BE2C (cell line): Measurements from ENCODE around the gene VPREB3.
A peak's percentile ranks its signal among the peaks of the same experiment; 100 is the strongest.

Experiments
- DNase-seq: peaks from one replicate; pipeline ENCODE4 v3.0.0-alpha.2; 2020
- H3K27me3 ChIP-seq: fragments of 250-450 bp; sonication (Bioruptor Pico); 2 replicates; pipeline ENCODE4 v1.5.1; 2020; ENCODE audit warnings: mild to moderate bottlenecking
- H3K36me3 ChIP-seq: fragments of 250-450 bp; sonication (Bioruptor Pico); 2 replicates; pipeline ENCODE4 v1.5.1; 2020; ENCODE audit warnings: mild to moderate bottlenecking
- H3K4me1 ChIP-seq: fragments of 250-450 bp; sonication (Bioruptor Pico); 2 replicates; pipeline ENCODE4 v1.5.1; 2020
- H3K4me3 ChIP-seq: 2 replicates; pipeline ENCODE4 v1.5.1; 2011; ENCODE audit warnings: low read depth, low read length
- H3K9me3 ChIP-seq: fragments of 250-450 bp; sonication (Bioruptor Pico); 2 replicates; pipeline ENCODE4 v1.5.1; 2020
- CTCF ChIP-seq: IDR thresholded peaks from 2 replicates; pipeline ENCODE4 v1.5.1; 2012; ENCODE audit warnings: mild to moderate bottlenecking, low read depth, low read length

The VPREB3 gene

DNA sequence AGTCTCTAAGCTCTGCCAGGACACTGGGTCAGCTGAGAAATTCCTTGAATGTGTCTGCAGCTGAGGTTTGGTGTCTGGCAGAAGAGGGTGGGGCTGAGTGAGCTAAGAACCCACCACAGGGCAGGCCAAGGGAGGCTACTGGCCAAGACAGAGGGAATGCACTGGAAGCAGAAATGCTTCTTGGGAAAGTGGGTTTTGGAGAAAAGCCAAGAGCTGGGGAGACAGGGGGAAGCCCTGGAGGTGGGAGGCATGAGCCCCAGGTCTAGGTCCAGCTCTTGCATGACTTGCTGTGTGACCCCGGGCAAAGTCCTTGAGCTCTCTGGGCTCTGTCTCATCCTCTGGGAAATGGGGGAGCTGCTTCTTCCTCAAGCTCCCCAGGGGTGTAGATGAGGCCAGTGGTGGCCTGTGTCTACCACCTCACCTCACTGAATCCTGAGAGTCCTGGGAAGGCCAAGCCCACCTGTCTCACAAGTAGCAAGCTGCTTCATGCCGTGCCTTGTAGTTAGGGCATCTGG is 20.8 kb upstream of the VPREB3 start:
- no peak for TF ChIP-seq CTCF
- Histone ChIP-seq H3K9me3 (no peaks in the 10 kb centered on the region), H3K27me3 (no peaks in the 10 kb centered on the region), H3K36me3 (no peaks in the 10 kb centered on the region), H3K4me1 (no peaks in the 10 kb centered on the region; the same call in 1 of the 2 replicates), H3K4me3 (no peak overlapping the region)
- no peak for DNase-seq

GRCh38 chr22:23774114-23774921 is 20.1 kb upstream of the VPREB3 start:
- no peak for DNase-seq
- TF ChIP-seq CTCF: no peak
- H3K36me3 ChIP-seq: no peaks in the 10 kb centered on the region
- no peak overlapping the region for H3K4me3 ChIP-seq
- H3K9me3 ChIP-seq: no peaks in the 10 kb centered on the region
- no peaks in the 10 kb centered on the region for H3K27me3 ChIP-seq
- no peaks in the 10 kb centered on the region; the same call in 1 of the 2 replicates for H3K4me1 ChIP-seq

GRCh38 chr22:23773483-23774113 is 19.4 kb upstream of the VPREB3 start:
- Histone ChIP-seq H3K4me1 (no peaks in the 10 kb centered on the region; the same call in 1 of the 2 replicates), H3K4me3 (peak overlapping the region; percentile 51), H3K9me3 (no peaks in the 10 kb centered on the region), H3K36me3 (no peaks in the 10 kb centered on the region), H3K27me3 (no peaks in the 10 kb centered on the region)
- TF ChIP-seq CTCF: no peak
- no peak for DNase-seq

DNA sequence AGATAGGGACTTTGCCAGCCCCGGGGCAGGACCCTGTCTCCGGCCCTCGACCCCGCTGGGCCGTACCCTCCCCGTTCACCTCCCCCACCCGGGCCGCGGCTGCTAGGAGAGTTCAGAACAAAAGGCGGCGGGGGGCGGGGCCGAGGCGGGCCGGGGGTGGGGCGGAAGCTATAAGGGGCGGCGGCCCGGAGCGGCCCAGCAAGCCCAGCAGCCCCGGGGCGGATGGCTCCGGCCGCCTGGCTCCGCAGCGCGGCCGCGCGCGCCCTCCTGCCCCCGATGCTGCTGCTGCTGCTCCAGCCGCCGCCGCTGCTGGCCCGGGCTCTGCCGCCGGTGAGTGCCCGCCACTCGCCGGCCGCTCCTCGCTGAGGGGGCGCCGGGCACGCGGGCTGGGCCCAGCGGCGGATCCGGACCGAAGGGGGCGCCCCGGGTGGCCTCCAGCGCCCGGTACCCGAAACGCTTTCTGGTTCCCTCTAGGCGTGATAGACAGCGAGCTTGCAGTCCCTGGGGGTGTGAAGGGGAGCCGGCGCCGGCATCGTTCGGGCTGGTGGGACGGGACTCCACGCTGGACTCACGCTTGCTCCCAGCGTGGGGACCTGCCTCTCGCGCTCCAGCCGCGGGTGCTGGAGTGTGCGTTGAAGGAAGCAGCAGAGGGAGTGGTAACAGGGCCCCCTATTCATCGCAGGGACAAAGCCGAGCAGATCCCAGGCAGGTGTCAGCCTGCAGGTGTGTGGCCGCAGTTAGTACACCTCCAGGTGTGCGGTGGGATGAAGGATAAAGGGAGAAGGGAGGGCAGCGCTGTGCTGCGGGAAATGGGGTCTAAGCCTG is 18.6 kb upstream of the VPREB3 start, which contains the start of gene MMP11:
Gene MMP11, plus strand, starts transcription at position 201 of the 825 bp plus-strand sequence. Its CDS starts 22 bp downstream, at position 223.
- TF ChIP-seq CTCF: 0 out of 2 replicates have a peak, but pooled peaks have one; percentile 3
- Histone ChIP-seq H3K27me3 (no peaks in the 10 kb centered on the region), H3K36me3 (no peaks in the 10 kb centered on the region), H3K9me3 (no peaks in the 10 kb centered on the region), H3K4me3 (peak within 1 kb of the TSS; percentile 51), H3K4me1 (no peaks in the 10 kb centered on the region; the same call in 1 of the 2 replicates)
- peak; percentile 79 for DNase-seq

DNA sequence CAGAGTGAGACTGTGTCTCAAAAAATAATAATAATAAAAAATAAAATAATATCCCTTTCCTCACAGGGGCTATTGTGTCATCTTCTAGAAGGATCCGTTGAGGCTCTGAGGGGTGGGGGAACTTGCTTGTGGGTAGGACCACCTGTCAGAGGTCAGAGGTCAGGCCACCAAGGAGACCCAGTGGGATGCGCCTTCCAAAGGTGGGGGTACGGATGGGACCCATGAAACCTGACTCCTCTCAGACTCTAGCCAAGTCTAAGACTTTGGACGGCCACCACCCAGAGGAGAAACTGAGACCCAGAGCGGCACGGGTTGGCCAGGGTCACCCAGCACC is 18.1 kb upstream of the VPREB3 start:
- H3K27me3 ChIP-seq: no peaks in the 10 kb centered on the region
- H3K4me3 ChIP-seq: peak overlapping the region; percentile 44
- DNase-seq: no peak
- no peaks in the 10 kb centered on the region for H3K36me3 ChIP-seq
- H3K9me3 ChIP-seq: no peaks in the 10 kb centered on the region
- no peak for TF ChIP-seq CTCF
- H3K4me1 ChIP-seq: no peaks in the 10 kb centered on the region; the same call in 1 of the 2 replicates
